Endometrial microvascular endothelial cells (primary cell): Measurements from ENCODE around the gene RASA3. TPM values are rescaled to one million over a fixed set of nuclear protein-coding genes. Genes with fewer than 3 reads are reported as not detected.
"Not testable (repeated sequence)": the region's sequence is repeated elsewhere in the genome, so short reads cannot be mapped to it uniquely, and the experiment has no call there.

Source experiments
- in situ Hi-C: cut with HindIII; loops from 2 replicates; pipeline ENCODE4 v1.10.0; 2017; ENCODE audit warnings: low sequenced_read_pairs, low pct_unique_long_range_greater_than_20kb; ENCODE audit errors: inconsistent ontology term
- total RNA-seq: library from RNA; depleted of rRNA; stranded (reverse); fragments of >200 nt; gene quantifications from one replicate; pipeline ENCODE4 v1.2.3, GENCODE V29; 2015; ENCODE audit errors: inconsistent ontology term

The RASA3 gene
- total RNA-seq, 1 donor from 2014 or later: 56.0 TPM

GRCh38 chr13:114119196-114119595, 13.2 kb downstream of the RASA3 start:
- in situ Hi-C loops: no loop called here

GRCh38 chr13:114118511-114119123, 13.8 kb downstream of the RASA3 start:
- in situ Hi-C loops: no loop called here

- in situ Hi-C loops: no loop called here
These were observed 14.3 kb downstream of the RASA3 start for GRCh38 chr13:114118086-114118485.

GRCh38 chr13:114117341-114117874, 15.0 kb downstream of the RASA3 start:
- in situ Hi-C loops: not testable (repeated sequence)

- in situ Hi-C loops: no loop called here
These were observed 15.7 kb downstream of the RASA3 start for GRCh38 chr13:114116734-114117133.

- in situ Hi-C loops: no loop called here
These were observed 16.6 kb downstream of the RASA3 start for GRCh38 chr13:114115796-114116195.

- in situ Hi-C loops: no loop called here
These were observed 17.2 kb downstream of the RASA3 start for GRCh38 chr13:114115191-114115671.

GRCh38 chr13:114114666-114115065, 17.8 kb downstream of the RASA3 start:
- in situ Hi-C loops: loop anchor here (5.0 kb wide), 1 partner anchor 57 kb away; no protein-coding TSS in a partner anchor

GRCh38 chr13:114114006-114114640, 18.3 kb downstream of the RASA3 start:
- in situ Hi-C loops: loop anchor here (5.0 kb wide), 1 partner anchor 57 kb away; no protein-coding TSS in a partner anchor

- in situ Hi-C loops: loop anchor here (5.0 kb wide), 1 partner anchor 56 kb away; no protein-coding TSS in a partner anchor
These were observed 19.0 kb downstream of the RASA3 start for GRCh38 chr13:114113395-114113794.

- in situ Hi-C loops: loop anchor here (5.0 kb wide), 1 partner anchor 56 kb away; no protein-coding TSS in a partner anchor
These were observed 19.5 kb downstream of the RASA3 start for GRCh38 chr13:114112826-114113322.

- in situ Hi-C loops: loop anchor here (5.0 kb wide), 1 partner anchor 55 kb away; no protein-coding TSS in a partner anchor
These were observed 20.1 kb downstream of the RASA3 start for GRCh38 chr13:114112231-114112825.

GRCh38 chr13:114111577-114111976, 20.8 kb downstream of the RASA3 start:
- in situ Hi-C loops: loop anchor here (5.0 kb wide), 1 partner anchor 54 kb away; no protein-coding TSS in a partner anchor

GRCh38 chr13:114110830-114111189, 21.6 kb downstream of the RASA3 start:
- in situ Hi-C loops: loop anchor here (5.0 kb wide), 1 partner anchor 54 kb away; no protein-coding TSS in a partner anchor

GRCh38 chr13:114110091-114110829, 22.2 kb downstream of the RASA3 start:
- in situ Hi-C loops: loop anchor here (5.0 kb wide), 1 partner anchor 53 kb away; no protein-coding TSS in a partner anchor

GRCh38 chr13:114109641-114110041, 22.8 kb downstream of the RASA3 start:
- in situ Hi-C loops: loop anchor here (5.0 kb wide), 1 partner anchor 52 kb away; no protein-coding TSS in a partner anchor

GRCh38 chr13:114108894-114109293, 23.5 kb downstream of the RASA3 start:
- in situ Hi-C loops: no loop called here

- in situ Hi-C loops: no loop called here
These were observed 24.2 kb downstream of the RASA3 start for GRCh38 chr13:114108141-114108761.
